AG09309 (cell line): Measurements from ENCODE around the gene TRAPPC8.
A peak's percentile ranks its signal among the peaks of the same experiment; 100 is the strongest.
"Not testable (repeated sequence)": the region's sequence is repeated elsewhere in the genome, so short reads cannot be mapped to it uniquely, and the experiment has no call there.

ENCODE experiments used
- DNase-seq: peaks from one replicate; pipeline ENCODE4 v3.0.0-alpha.2; 2010; ENCODE audit warnings: low read depth
- H3K4me3 ChIP-seq: 2 replicates; pipeline ENCODE4 v1.5.1; 2011; ENCODE audit warnings: mild to moderate bottlenecking, low read depth, low read length, moderate library complexity; ENCODE audit not compliant: control insufficient read depth
- CTCF ChIP-seq: IDR thresholded peaks from 2 replicates; pipeline ENCODE4 v1.5.1; 2011; ENCODE audit warnings: mild to moderate bottlenecking, low read depth, low read length, inconsistent platforms; ENCODE audit not compliant: insufficient read depth, control insufficient read depth; ENCODE audit errors: missing control alignments

TRAPPC8 gene

GRCh38 chr18:31942291-31942998 is 483 bp downstream of the TRAPPC8 start:
- peak overlapping the region; percentile 89 for H3K4me3 ChIP-seq
- TF ChIP-seq CTCF, result no peak
- no peak for DNase-seq

GRCh38 chr18:31941010-31941809 is 1.7 kb downstream of the TRAPPC8 start:
- peak overlapping the region; percentile 89 for H3K4me3 ChIP-seq
- DNase-seq, result no peak
- no peak for TF ChIP-seq CTCF

- DNase-seq, H3K4me3 ChIP-seq: not testable (repeated sequence)
These were observed 8.2 kb downstream of the TRAPPC8 start for GRCh38 chr18:31934773-31935172.

- no peak overlapping the region for H3K4me3 ChIP-seq
- DNase-seq, result peak; percentile 68
- no peak for TF ChIP-seq CTCF
These were observed 11.1 kb downstream of the TRAPPC8 start for GRCh38 chr18:31931886-31932240.

- no peak for TF ChIP-seq CTCF
- no peak overlapping the region for H3K4me3 ChIP-seq
- no peak for DNase-seq
These were observed 11.6 kb downstream of the TRAPPC8 start for GRCh38 chr18:31931163-31931885.

- no peak for TF ChIP-seq CTCF
- no peak overlapping the region for H3K4me3 ChIP-seq
- DNase-seq, result no peak
These were observed 13.7 kb downstream of the TRAPPC8 start for GRCh38 chr18:31929273-31929672.

- not testable (repeated sequence) for DNase-seq, H3K4me3 ChIP-seq
These were observed 15.9 kb downstream of the TRAPPC8 start for GRCh38 chr18:31926988-31927387.
